Measurements from ENCODE around the gene UNC5B.

The UNC5B gene

DNA sequence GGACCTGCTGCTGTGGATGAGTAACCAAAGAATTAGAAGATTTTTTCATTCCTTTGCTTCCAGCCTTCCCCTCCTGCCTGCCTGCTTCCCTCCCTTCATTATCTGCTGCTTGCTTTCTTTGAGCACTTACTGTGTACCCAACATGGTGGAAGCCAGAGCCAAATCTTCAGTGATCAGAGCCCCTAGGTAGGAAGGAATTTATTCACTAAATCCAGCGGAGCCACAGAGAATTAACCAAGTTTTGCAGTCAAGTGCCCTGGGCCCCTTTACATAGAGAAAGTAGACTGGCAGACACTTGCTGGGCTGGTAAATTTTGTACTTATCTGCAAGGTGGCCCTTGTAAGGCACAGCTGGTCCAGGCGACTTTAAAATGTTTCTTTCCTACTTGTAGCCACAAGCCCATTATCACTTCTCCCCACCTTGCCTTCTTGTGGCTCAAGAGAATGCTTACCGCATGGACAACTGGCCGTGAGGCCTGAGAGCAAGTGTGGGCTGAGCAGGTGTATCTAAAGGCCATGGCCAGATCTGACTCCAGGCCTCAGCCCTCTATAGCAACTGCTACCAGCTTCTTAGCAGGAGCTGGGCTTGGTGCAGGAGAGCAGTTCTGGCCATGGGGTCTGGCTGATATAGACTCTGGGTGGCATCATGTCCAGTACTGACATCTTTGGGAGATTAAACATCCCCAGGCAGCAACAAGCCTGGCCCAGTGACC, 11.1 kb downstream of the UNC5B start:
- DNase-seq (ENCODE audit: low spot score) = no peak

- DNase-seq (ENCODE audit: low spot score) = no peak
Measured at GRCh38 chr10:71225291-71226058, 13.1 kb downstream of the UNC5B start.

GRCh38 chr10:71228875-71229675, 16.7 kb downstream of the UNC5B start:
- DNase-seq (ENCODE audit: low spot score) = no peak

DNA sequence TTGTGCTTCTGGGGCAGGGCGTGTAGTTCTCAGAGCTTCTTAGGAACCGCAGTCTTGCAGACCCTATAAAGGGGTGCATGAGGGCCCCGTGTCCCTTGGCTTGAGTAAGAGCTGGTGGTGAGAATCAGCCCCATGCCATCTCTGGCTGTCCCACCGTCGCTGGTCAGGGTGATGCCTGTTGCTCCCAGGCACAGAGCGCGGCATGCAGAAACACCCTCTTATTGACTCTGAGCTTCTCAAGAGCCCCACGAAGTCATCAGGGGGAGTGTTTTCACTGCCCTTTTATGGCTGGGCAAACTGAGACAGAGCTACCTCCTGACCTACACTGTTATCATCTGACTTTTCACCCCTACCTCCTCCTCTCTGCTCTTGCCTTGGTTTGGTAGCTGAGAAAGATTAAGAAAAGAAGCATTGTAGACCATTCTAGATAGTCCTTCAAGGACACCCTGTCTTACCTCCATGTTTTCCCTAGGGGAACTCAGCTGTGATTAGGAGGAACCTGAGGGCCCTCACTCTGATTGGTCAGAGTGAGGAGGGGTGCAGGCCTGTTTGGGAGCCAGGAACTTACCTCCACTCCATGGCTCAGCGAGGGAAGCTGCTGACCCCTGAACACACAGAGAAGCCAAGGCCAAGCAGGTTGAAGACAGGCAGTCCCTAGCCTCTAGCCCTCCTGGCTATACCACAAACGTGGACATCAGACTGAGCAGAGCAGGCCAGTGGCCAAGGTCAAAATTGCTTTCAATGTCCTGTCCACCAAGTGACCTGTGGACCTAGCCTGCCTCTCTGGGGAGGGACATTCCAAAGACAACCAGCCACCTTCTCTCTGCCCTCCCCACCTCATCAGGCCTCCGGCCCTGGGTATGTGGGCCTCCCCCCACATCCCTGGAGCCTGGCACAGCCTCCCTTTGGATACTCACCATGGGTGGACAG, 17.6 kb downstream of the UNC5B start:
- DNase-seq (ENCODE audit: low spot score) = no peak

DNA sequence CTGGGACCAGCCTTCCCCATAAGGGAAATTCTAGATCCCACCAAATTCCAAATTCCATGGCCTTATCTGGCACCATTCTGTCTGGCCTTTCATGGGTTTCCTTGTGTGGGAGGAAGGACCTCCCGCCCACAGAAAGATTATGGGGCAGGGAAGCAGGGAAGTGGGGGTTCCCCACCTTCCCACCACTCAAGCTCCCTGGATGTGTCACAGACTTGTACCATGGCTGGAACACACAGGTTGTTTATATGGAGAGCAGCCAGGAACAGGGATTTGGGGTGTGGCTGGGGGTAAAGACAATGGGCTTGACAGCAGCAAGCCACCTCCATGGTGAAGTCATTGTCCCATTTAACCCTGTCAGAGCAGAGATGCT, 18.3 kb downstream of the UNC5B start:
- DNase-seq (ENCODE audit: low spot score) = no peak

DNA sequence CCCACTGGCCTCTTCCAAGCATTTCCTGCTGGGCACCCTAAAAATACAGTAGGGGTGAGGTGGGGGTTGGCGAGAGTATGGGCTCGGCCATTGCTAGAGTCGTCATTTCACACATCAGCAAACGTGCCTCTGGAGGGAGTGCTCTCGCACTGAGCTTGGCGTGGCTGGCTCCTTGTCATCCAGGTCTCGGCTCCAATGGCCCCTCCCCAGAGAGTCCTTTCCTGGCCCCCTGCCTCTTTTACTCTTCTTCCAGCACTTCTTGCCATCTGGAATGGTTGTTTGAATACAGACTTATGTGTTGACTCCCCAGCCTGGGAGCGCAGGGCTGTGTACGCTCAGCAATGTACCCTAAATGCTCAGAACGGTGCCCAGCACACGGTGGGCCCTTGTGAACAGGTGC, 18.8 kb downstream of the UNC5B start:
- no peak for DNase-seq (ENCODE audit: low spot score)

GRCh38 chr10:71232089-71232998, 20.0 kb downstream of the UNC5B start:
- DNase-seq (ENCODE audit: low spot score) = peak; percentile 97

DNA sequence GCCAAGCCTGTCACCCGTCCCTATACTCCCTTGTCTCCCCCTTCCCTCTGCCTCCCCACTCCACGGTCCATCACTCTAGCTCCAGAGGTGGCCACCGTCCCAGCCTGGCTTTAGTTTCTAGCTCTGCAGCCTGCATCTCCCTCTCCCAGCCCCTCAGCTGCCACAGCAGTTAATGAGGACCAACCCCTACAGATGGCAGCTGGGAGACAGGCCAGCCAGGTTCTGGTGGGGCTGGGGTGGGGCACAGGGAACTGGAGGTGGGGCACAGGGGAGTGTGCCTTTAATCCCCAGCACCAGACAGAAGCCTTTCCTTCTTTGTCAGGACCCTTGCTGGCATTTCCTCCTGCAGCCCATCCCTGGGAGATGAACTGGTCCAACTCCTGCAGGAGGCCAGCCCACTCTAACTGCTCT, 21.1 kb downstream of the UNC5B start:
- no peak for DNase-seq (ENCODE audit: low spot score)

GRCh38 chr10:71234004-71234894, 21.9 kb downstream of the UNC5B start:
- no peak for DNase-seq (ENCODE audit: low spot score)

- no peak for DNase-seq (ENCODE audit: low spot score)
Measured at GRCh38 chr10:71234970-71235685, 22.8 kb downstream of the UNC5B start.

- DNase-seq (ENCODE audit: low spot score) = no peak
Measured at GRCh38 chr10:71235808-71236207, 23.4 kb downstream of the UNC5B start.

DNA sequence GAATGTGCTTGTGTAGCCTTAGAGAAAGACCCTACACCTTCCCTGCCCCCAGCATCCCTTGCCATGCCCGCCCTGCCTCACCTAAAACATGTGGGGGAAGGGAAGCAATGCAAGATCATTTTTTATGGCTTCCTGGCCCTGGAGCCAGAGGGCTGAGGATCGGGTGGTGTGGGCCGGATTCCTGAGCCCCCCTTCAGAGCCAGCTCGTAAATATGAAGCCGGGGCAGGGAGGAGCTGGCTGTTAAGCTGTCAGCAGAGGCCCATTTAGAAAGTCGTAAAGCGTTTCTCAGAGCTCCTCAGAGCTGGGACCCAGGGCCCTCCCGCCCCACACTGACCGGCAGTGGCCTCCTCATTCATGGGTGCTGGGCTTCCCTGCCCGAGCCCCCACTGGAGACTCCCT, 23.9 kb downstream of the UNC5B start:
- no peak for DNase-seq (ENCODE audit: low spot score)

GRCh38 chr10:71236822-71237682, 24.7 kb downstream of the UNC5B start:
- no peak for DNase-seq (ENCODE audit: low spot score)

DNA sequence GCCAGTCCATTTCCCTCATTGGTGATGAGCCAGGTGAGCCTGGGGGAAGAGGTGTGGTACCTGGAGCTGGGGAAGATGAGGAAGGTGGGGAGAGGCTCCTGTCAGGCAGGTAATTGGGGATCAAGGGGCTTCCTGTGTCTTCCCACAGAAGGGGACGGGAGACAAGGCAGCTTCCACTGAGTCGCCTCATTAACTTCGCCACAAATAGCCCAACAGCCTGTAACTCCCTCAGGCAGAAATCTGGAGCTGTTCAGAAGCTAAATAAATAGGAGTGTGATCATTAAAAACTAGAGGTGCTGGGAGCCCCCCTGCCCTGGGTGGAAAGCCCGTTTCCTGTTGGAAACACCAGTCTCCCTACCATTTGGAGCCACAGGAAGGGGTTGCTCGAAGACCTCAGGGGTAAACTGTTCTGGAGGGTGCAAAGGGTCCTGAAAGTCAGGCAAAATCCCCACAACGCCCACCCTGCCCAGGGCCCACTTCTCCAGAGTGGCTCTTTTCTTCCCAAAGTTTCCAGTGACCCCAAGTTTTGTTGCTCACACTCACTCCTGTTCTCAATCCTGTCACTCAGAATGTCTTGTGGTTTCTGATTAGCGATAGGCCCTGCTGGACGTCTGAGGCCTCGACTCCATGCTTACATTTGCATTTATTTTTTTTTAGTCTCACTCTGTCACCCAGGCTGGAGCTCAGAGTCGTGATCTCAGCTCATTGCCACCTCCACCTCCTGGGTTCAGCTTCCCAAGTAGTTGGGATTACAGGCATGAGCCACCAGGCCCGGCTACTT, 25.7 kb downstream of the UNC5B start:
- DNase-seq (ENCODE audit: low spot score) = no peak

DNA sequence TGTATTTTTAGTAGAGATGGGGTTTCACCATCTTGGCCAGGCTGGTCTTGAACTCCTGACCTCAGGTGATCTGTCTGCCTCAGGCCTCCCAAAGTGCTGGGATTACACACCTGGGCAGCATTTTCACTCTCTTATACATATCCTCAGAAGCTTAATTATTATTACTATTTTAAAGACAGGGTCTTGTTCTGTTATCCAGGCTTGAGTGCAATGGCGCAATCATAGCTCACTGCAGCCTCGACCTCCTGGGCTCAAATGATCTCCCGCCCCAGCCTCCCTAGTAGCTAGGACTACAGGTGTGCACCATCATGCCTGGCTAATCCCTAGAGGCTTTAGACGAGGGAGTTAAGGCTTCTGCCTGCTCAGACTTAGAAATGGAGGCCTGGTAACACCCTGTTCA, 26.3 kb downstream of the UNC5B start:
- no peak for DNase-seq (ENCODE audit: low spot score)

DNA sequence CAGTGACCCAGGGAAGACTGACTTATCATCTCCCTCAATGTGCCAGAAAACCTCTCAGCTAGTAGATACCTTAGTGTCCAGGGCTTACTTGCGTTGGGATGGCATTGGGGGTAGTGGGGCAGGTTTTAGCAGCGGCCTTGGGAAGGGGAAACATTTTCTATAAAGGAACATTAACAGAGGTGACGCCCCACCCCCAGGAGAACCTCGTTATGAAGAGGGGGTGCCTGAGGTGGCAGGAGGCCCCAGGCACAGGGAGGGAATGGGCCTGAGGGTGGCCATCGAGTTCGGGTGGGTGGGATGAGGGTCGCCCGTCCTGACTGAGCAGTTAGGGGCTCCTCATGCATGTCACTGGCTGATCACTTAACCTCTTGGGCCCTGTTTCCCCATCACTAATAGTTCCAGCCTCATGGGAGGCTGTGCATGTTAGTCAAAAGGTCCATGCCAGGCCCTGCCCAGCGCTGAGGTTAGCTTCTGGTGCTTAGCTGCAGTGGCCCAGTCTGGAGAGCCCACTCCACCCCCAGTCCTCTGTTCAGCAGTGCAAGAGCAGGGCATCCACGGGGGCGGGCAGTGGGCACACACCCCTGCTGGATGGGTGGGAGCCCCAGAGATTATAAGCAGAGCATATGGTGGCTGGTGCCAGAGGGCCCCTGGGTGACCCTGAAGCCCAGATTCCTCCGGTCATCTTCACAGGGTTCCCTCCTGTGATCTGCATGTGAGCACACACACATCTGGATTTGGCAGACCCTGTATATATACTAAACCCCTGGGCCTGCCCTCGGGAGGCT, 27.0 kb downstream of the UNC5B start:
- DNase-seq (ENCODE audit: low spot score) = no peak
